ENCODE data around the gene OR7C1.
"Not testable (repeated sequence)": the region's sequence is repeated elsewhere in the genome, so short reads cannot be mapped to it uniquely, and the experiment has no call there.

The OR7C1 gene

DNA sequence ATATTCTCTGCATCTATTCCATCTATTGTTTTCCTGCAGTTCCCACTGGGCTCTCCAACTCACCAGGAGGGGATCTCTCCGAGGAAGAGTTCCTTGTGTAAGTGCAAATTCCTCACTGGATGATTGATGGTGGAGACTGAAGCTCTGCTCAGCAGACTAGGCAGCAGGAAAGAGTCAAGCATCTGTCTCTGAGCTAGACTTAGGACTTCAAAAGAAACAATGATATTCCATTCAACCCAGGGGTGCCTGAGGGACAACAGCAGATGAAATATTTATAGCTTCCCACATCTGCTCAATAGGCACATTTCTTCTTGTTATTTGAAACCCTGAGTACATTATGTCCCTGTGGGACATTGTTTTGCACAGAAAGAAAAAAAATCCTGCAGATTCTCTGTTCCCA, at the start of gene OR7C1, which contains the start of gene OR7A5:
Gene OR7C1 (minus strand): TSS at position 175 of the 400 bp plus-strand sequence. CDS start 35,049 bp downstream, outside the sequence.
Gene OR7A5 (minus strand): TSS at position 175 of the 400 bp plus-strand sequence. CDS start 6,944 bp downstream, outside the sequence.
- DNase-seq (ENCODE audit: low spot score) = no peak

DNA sequence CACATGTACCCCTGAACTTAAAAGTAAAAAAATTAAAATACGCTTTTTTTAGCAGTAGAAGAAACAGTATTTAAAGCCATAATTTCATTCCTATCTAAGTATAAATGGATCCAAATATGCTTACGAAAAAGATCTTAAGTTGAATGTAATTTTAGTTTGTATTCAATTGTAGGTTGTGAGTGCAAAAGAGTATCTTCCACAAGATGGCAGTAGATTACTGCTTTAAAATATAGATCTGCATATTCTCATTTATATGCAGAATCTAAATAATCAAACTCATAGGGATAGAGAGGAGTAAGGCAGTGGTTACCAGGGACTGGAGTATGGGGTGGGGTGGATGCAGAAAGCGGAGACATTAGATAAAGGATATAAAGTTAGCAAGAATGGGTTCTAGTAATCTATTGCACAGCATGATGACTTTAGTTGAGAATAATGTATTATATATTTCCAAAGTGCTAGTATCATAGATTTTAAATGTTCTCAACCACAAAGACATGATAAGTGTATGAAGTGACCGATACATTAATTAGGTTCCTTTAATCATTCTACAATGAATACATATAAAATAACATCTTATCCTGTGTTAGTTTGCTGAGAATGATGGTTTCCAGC, 36.7 kb upstream of the OR7C1 start:
- peak; percentile 25 for DNase-seq (ENCODE audit: low spot score)

DNA sequence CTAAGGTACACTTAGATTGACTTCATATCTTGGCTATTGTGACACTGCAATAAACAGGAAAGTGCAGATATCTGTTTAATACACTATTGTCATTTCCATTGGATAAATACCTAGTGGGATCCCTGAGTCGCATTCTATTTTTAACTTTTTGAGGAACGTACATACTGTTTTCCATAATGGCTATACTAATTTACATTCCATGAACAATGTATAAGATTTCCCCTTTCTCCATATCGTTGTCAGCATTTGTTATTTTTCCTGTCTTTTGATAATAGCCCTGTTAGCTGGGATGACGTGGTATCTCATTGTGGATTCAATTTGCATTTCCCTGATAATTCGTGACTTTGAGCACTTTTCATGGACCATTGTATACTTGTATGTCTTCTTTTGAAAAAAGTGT, 33.5 kb upstream of the OR7C1 start:
- DNase-seq (ENCODE audit: low spot score) = no peak

DNA sequence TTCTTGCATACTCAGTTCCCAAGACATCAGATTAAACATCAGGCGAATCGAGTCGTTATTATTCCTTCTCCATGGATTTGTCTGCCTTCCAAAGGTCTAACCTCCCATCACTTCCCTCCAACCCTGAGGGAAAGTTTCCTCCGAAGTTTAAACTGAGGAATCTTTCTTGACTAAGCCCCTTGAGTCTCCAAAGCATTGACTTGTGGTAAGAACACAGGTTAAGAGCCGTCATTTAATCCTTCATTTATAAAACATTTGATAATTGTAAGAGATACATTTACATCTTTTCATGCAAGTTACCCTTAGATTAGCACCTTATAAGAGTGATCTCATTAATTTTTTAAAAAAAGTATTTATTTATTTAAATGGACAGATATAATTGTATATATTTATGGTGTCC, 13.8 kb upstream of the OR7C1 start, which contains the start of gene OR7A10:
Gene OR7A10 (minus strand): TSS at position 101 of the 400 bp plus-strand sequence. CDS start 7,045 bp downstream, outside the sequence.
- DNase-seq (ENCODE audit: low spot score) = no peak

DNA sequence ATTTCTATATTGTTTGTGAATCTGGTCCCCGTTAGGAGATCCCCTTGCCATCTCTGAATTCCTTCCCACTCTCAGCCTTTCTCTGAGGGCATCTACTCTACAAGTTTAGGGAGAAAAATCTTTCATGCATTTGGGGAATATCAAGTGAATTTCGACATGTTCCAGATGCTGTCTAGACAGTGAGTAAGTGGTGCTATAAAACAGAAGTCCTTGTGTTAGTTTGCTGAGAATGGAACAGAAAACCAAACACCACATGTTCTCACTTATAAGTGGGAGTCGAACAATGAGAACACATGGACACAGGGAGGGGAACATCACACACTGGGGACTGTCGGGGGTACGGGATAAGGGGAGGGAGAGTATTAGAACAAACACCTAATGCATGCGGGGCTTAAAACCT, 8.6 kb upstream of the OR7C1 start:
- no peak for DNase-seq (ENCODE audit: low spot score)

DNA sequence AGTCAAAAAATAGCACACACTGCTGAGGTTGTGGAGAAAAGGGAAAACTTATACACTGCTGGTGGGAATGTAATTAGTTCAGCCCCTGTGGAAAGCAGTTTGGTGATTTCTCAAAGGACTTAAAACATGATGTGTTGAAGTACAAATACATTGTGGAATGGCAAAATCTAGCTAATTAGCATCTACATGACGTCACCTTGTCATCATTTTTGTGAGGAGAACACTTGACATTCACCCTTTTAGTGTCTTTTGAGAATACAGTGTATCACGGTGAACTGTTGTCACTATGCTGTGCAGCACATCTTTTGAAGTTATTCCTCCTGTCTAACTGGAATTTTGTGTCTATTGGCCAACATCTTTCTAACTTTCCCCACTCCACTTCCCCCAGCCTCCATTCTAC, 8.2 kb upstream of the OR7C1 start:
- no peak for DNase-seq (ENCODE audit: low spot score)

DNA sequence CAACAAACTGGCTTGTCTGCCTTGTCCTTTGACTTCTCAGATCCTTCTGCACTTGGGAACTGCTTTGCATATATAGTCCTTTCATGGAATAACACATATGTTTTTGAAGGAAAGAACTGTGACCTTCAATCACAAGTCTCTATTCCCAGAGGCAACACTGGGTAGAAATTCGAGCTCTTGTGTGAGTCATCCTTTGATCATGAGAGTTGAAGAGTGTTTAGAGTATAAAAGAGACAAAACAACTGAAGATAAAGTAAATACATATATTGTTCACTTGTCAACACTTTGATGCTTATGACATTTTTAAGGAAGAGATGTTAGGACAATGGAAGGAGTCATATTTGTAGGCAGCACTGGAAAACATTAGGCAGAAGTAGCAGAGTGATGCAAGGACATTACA, 5.2 kb upstream of the OR7C1 start:
- no peak for DNase-seq (ENCODE audit: low spot score)

DNA sequence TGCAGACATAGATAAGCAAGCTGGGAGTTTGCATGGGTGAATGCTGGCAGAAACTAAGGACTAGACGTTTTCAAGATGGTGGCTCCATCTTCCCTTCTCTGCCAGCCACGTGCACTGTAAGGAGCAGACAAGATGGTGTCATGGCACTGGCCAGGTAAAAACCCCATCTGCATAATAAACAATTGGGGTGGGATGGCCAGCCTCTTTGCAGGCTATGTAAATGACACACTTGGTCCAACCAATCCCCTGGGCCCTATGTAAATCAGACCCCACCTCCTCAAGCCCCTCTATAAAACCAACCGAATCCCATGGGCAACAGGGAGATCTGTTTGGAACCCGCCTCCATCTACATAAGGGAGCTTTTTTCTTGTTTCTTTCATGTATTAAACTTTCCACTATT, 2.4 kb upstream of the OR7C1 start:
- DNase-seq (ENCODE audit: low spot score) = no peak

DNA sequence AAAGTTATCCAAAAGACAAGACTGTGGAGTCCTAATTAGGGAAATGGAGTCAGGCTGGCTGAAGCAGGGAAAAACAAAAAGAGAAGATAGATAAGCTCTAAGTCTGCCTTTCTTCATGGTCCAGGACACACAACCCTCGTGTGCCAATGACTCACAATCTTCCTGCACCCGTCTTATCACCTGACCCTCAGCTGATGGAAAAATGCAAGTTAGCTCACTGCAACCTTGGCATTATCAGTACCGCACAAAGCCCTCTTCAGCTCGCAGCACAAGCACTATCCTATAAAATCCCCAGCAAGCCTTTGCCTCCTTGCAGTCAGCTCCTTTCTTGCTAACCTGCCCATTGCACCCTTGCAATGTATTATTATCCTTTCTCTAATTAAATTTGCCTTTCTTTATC, 4.3 kb downstream of the OR7C1 start:
- DNase-seq (ENCODE audit: low spot score) = no peak

DNA sequence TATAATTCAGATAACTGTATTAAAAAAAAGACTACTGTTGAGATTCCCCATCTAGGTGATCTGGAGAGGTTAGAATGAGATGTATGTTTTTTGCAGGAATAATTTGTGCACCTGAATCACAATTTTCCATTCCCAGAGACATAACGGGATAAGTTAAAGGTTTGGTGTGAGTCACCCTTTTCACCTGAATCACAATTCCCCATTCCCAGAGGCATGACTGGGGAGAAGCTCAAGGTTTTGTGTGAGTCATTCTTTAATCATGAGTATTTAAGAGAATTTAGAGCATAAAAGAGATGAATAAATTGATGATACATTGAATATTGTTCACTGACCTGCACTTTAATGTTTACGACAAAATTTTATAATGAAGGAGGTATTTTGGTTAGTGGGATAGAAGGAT, 9.0 kb downstream of the OR7C1 start:
- DNase-seq (ENCODE audit: low spot score) = no peak

DNA sequence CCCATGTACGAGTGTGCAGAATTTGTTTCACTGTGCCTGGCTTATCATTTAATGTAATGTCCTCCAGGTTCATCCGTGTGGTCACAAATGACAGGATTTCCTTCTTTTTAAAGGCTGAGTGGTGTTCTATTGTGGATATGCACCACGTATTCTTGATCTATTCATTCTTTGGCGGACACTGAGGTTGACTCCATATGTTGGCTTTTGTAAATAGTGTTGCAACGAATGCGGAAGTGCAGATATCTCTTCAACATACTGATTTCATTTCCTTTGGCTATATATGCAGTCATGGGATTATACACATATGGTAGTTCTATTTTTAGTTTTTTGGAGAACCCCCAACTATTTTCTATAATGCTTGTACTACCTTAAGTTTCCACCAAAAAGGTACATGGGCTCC, 13.0 kb downstream of the OR7C1 start:
- DNase-seq (ENCODE audit: low spot score) = no peak

DNA sequence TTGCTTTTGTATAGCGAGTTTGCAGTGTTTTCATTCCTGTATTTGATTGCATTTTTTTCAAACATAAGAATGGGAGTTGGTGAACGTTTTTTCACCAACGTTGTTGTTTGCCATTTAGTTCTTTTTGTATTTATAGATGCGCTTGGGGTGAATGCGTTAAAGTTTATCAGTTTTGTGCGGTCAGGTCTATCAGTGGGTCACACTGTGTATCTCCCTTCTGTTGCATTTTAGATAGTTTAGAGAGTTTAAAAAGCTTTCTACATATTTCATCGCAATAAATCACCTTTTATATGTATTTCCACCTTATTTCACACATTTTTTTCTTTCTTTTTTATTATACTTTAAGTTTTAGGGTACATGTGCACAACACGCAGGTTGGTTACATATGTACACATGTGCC, 16.4 kb downstream of the OR7C1 start:
- DNase-seq (ENCODE audit: low spot score) = no peak

DNA sequence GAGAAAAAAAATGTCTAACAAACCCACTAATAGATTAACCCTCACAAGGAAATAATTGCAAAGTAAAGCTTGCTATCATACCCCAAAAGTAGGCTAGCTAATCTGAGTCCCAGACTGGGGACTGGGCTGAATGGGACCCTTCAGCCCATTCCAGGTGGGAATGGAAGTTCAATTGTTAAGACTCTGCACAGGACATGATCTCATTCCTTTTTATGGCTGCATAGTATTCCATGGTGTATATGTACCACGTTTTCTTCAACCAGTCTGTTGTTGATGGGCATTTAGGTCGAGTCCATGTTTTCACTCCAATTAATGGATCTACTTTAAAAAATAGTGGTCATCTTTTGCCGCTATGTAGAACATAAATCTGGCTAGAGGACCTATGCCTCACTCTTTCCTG, 17.9 kb downstream of the OR7C1 start:
- no peak for DNase-seq (ENCODE audit: low spot score)

DNA sequence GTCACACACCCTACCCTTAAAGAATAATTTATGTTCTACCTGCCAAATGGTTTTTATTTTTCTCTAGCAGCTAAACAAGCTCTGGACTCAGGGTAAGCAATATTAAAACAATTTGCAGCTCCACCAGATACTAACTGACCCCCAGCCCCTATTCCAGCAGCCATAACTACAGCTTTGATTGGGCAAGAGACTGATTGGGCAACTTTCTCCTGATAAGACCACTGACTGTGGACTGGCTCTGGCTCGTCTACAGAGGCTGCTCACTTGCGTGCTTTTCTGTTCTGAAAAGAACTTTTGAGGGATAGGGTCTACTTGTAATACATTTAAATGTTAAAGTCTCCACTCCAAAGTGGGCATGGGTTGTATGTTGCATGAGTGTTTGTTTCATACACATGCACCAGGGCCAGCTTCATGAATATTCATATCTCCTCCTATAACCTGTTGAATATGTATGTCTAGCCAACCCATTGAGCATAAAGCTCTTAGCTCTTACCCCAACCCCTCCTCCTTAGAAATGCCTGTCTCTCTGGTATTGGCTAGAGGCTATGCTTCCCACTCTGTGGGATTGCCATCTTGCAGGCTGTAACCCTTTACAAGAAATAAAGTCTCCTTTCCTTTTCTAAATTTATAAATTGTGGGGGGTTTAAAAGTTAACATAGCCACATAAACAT, 19.9 kb downstream of the OR7C1 start:
- no peak for DNase-seq (ENCODE audit: low spot score)

DNA sequence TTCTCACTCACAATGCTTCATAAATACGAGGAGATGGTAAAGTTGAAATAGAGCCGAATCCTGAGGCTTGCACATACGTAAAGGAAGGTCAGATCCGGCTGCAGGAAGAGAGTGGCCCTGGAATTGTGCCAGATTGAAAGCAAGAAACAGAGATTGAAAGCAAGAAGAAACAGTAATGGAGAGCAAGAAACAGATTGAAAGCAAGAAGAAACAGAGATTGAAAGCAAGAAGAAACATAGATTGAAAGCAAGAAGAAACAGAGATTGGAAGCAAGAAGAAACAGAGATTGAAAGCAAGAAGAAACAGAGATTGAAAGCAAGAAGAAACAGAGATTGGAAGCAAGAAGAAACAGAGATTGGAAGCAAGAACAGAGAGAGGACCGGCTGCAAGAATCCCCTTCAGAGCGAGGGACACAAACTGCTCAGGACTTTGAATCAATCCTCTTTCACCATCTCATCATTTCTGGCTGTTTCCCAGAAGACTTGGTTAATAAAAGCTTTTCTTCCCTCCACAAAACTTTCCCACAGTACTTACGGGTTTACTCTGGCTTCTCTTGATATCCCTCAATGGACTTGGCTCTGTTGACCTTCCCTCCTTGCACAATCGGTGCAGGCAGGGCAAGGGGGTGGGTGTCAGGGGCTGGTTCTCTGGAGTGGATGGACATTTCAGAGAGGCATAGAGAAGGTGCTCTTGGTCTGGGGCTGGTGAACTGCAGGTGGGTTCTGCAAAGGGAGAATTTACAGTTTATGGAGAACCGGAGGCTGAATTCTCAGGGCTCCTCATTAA, 25.5 kb downstream of the OR7C1 start:
- no peak for DNase-seq (ENCODE audit: low spot score)

DNA sequence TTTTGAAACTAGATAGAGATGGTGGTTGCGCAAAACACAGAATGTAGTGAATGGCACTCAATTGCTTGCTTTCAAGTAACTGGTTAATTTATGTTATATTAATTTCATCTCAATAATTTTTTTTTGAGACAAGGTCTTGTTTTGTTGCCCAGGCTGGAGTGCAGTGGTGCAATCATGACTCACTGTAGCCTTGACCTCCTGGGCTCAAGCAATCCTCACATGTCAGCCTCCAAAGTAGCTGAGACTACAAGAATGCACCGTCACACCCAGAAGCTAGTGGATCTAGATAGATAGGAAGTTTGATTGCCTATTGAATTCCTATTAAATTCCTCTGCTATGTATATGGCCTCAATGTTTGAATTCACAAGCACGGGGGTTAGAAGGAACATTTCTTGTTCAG, 30.2 kb downstream of the OR7C1 start:
- no peak for DNase-seq (ENCODE audit: low spot score)

DNA sequence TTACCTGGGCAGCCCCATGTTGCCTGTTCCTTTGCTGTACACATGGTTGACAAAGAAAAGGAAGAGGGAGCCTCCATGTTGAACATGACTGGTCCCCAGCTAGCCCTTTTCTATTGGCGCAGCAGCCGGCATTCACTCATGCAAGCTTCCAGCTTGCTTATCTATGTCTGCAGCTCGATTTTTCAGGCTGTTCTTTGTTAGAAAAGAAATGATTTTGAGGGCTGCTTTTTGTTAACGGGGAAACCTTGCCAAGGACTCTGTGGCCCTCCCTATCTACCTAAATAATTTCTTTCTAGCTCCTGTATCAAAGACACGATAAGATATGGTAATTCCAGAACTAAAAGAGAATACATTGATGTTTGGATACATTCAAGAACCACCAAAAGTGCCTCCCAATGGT, 36.2 kb downstream of the OR7C1 start:
- DNase-seq (ENCODE audit: low spot score) = no peak

DNA sequence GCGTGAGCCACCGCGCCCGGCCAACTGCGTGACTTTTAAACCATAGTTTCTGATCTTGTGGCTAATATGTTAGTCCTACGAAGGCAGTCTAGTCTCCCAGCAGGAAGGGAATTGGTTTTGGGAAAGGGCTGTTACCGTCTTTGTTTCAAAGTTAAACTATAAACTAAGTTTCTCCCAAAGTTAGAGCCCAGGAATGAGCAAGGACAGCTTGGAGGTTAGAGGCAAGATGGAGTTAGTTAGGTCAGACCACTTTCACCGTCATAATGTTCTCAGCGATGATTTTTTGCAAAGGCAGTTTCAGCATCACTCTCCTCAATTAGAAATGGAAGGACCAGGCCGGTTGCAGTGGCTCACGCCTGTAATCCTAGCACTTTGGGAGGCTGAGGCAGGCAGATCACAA, 39.0 kb downstream of the OR7C1 start:
- no peak for DNase-seq (ENCODE audit: low spot score)

DNA sequence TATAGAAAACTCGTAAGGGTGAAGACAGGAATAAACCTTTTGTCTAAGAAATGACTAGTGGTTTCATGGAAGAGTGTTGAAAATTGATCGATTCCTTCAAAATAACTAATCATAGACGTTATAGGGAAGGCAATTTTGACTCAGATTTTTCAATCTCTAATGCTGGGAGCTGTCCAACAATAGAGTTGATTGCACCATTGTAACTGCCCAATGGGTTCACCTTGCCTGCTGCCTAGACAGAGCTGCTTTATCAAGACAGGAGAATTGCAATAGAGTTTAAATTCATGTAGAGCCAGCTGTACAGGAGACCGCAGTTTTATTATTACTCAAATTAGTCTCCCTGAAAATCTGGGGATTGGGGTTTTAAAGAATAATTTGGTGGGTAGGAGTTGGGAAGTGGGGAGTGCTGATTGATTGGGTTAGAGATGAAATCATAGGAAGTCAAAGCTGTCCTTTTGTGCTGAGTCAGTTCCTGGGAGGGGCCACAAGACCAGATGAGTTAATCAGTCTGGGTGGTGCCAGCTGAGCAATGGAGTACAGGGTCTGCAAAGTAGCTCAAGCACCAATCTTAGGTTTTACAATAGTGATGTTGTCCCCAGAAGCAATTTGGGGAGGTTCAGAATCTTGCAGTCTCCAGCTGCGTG, 39.8 kb downstream of the OR7C1 start:
- no peak for DNase-seq (ENCODE audit: low spot score)

DNA sequence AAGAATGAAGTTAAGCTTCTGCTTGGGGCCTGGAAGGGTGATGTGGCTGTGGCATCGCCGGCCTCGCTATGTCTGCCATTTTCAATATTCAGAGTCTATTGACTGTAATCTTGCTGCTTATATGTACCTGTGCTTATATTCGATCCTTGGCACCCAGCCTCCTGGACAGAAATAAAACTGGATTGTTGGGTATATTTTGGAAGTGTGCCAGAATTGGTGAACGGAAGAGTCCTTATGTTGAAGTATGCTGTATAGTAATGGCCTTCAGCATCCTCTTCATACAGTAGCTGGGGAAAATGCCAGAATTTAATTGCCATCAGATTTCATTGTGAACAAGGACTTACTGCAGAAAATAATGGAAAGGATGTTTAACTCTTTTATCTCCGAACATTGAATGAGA, 42.7 kb downstream of the OR7C1 start:
- DNase-seq (ENCODE audit: low spot score) = not testable (repeated sequence)

DNA sequence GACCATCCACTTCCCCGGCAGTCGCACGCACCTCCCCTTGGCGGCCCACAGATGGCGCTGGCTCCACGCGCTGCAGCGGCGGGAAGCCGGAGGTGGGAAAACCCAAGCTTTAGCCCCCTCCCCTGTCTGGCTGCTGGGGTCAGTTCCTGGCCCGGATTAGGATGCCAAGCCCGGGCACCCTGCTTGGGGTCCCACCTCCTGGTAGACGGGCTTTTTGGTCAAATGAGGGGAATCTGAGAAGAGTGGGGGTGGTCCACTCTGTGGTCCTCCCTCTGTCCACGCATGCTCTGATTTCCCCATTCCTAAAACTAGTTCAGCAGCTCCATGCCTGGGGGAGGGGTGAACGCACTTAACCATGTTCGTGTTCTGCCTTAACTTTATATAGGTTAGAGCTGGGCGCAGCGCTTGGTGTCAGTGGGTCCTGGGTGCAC, 48.5 kb downstream of the OR7C1 start:
- DNase-seq (ENCODE audit: low spot score) = peak; percentile 21

DNA sequence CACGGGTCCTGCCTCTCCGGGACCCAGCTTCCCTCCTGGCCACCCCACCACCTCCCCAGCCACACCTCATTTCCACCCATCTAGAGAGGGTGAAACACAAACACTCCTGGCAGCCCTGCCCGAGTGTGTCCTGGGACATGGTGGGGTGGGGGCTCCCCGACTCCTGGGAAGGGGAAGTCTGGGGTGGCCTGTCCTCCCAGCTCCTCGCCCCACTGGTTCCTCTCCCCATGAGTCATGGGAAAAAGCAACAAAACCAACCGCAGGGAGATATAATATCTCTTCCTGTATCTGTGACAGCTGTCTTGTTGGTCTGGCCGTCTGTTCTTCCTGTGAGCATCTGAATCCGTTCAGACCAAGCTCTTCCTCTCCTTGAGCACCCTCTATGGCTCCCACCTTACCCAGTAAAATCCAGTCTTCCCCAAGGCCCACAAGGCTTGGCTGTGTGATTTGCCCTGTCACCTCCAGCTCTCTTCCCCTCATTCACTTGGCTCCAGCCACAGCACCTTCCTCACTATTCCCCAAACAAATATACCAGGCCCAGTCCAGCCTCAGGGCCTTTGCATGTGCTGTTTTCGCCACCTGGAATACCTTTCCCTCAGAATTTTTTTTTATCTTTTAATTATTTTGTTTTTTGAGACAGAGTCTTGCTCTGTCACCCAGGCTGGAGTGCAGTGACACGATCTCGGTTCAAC, 49.7 kb downstream of the OR7C1 start:
- DNase-seq (ENCODE audit: low spot score) = peak; percentile 30
